Endothelial cell of umbilical vein (primary cell): ENCODE measurements around the gene NR6A1.

ENCODE experiments used
- CTCF ChIP-seq, 2 donors: IDR thresholded peaks; 1 replicate in 1 of 2; 2 replicates in 1 of 2; pipeline ENCODE4 v1.5.1; 2011; ENCODE audit warnings: low read length in 2 of 2, mild to moderate bottlenecking in 2 of 2, moderate library complexity in 2 of 2, control low read depth in 1 of 2, inconsistent platforms in 1 of 2, low read depth in 1 of 2; ENCODE audit not compliant: insufficient read depth in 1 of 2; ENCODE audit errors: extremely low read depth in 1 of 2
- EZH2 ChIP-seq: IDR thresholded peaks from 2 replicates; pipeline ENCODE4 v1.6.1; 2012; ENCODE audit warnings: borderline replicate concordance, low read depth, mild to moderate bottlenecking, moderate library complexity, low read length, inconsistent platforms; ENCODE audit not compliant: severe bottlenecking
- FOS ChIP-seq: IDR thresholded peaks from 2 replicates; pipeline ENCODE4 v1.6.1; 2011; ENCODE audit warnings: mild to moderate bottlenecking, low read length, moderate library complexity, borderline replicate concordance; ENCODE audit not compliant: insufficient read depth
- GATA2 ChIP-seq: IDR thresholded peaks from 2 replicates; pipeline ENCODE4 v1.7.0; 2011; ENCODE audit warnings: low read depth, mild to moderate bottlenecking, moderate library complexity, mixed read lengths, low read length; ENCODE audit not compliant: insufficient read length, insufficient read depth
- MAX ChIP-seq: IDR thresholded peaks from 2 replicates; pipeline ENCODE4 v1.6.1; 2011; ENCODE audit not compliant: insufficient read depth, insufficient read length
- POLR2A ChIP-seq: IDR thresholded peaks from 2 replicates; pipeline ENCODE4 v1.6.1; 2012; ENCODE audit warnings: low read depth, mild to moderate bottlenecking, control low read depth, low read length
- POLR2AphosphoS5 ChIP-seq: IDR thresholded peaks from 2 replicates; pipeline ENCODE4 v1.6.1; 2012; ENCODE audit warnings: low read depth, mild to moderate bottlenecking, control low read depth, low read length, moderate library complexity; ENCODE audit not compliant: insufficient read depth

DNA sequence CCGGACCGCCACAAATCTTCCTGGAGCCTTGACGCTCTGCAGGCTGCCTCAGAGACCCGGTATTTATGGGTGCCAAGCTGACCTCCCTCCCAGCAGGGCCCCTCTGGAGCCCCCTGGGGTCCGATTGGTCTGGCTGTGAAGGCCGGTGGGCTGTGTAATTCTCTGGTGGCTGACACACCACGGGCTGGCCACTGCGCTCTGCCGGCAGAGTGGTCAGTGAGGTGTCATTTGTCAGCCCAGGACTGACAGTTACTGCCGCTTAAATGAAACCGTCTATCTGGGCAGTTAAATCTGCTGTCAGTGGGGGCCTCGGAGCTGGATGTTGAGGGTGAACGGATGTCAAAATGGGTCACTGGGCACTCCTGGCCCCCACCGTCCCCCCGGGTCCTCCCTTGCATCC is 274.6 kb downstream of the NR6A1 start:
- TF ChIP-seq CTCF (IDR thresholded peaks at IDR 0.05; ENCODE audit: extremely low read depth in 1 of 2, insufficient read depth in 1 of 2, low read depth in 1 of 2, low read length in 2 of 2): no peak
- TF ChIP-seq POLR2A: no peak
- TF ChIP-seq MAX: no peak
- TF ChIP-seq EZH2: no peak
- no peak for TF ChIP-seq POLR2AphosphoS5
- no peak for TF ChIP-seq FOS
- no peak for TF ChIP-seq GATA2
